ENCODE data around the gene FRMD4A. TPM values are rescaled to one million over a fixed set of nuclear protein-coding genes. Genes with fewer than 3 reads are reported as not detected.

Gene FRMD4A
- total and polyA plus RNA-seq, 2 of the 4 experiments (the other 2 are of a cell fraction): 30.3 to 68.8 TPM

DNA sequence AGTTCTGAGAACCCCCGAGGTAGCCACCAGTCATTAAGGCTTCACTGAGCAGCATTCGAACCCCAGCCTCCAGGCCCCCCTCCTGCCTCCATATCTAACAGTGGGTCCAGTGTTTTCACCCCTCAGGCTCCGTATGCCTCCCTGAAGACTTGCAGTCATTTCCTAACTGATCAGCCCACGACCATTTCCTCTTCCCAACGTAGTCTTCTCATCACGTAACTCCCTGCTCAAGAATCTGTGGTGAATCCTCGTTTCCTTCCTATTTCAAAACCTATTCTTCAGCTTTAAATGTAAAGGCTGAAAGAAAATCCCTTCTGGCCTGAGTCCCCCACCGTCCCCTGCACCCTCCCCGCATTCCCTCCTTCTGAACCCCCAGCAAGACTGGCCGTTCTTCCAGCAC is 21.1 kb downstream of the FRMD4A start:
- Histone ChIP-seq H3K36me3 (ENCODE audit: control insufficient read depth, insufficient read depth, low read length) (no peaks in the 10 kb centered on the region), H4K5ac (ENCODE audit: low read depth, low read length) (no peak overlapping the region), H3K27ac (ENCODE audit: insufficient read depth, low read length) (no peak overlapping the region), H3K27me3 (ENCODE audit: control insufficient read depth, insufficient read depth, low read length) (peaks cover 55% of the 10 kb centered on the region), H3K79me1 (ENCODE audit: low read depth in 1 of 2, low read length in 2 of 2) (no peaks in the 10 kb centered on the region), H3K9me1 (ENCODE audit: insufficient read depth, low read length) (no peaks in the 10 kb centered on the region), H3K9me3 (ENCODE audit: control insufficient read depth, insufficient read depth, low read length) (no peaks in the 10 kb centered on the region; the same call in 1 of the 2 replicates), H3K4me2 (ENCODE audit: low read depth, low read length) (no peak overlapping the region), H2AK9ac (replicated peaks; ENCODE audit: low read depth, low read length, poor library complexity) (no peak overlapping the region), H2BK20ac (ENCODE audit: low read depth, low read length) (no peak overlapping the region), H4K20me1 (ENCODE audit: insufficient read depth, low read length) (no peaks in the 10 kb centered on the region), H3K4me1 (ENCODE audit: control insufficient read depth, insufficient read depth, low read length) (no peaks in the 10 kb centered on the region), H2AK5ac (ENCODE audit: low read depth, low read length) (no peak overlapping the region), H4K91ac (ENCODE audit: insufficient read depth, low read depth, low read length) (no peak overlapping the region), H2BK5ac (ENCODE audit: low read depth, low read length, poor library complexity, severe bottlenecking) (no peak overlapping the region), H4K8ac (ENCODE audit: low read depth in 2 of 2, low read length in 2 of 2) (no peak overlapping the region), H3K14ac (replicated peaks; ENCODE audit: low read depth, low read length) (no peak overlapping the region), H3K56ac (ENCODE audit: extremely low read depth, insufficient read depth, low read length) (no peak overlapping the region), H2BK120ac (ENCODE audit: low read depth, low read length) (no peak overlapping the region), H3K18ac (ENCODE audit: low read depth, low read length) (no peak overlapping the region), H2AFZ (replicated peaks; ENCODE audit: low read length, poor library complexity) (no peak overlapping the region), H3K23ac (ENCODE audit: low read depth, low read length) (no peak overlapping the region), H3K4ac (ENCODE audit: low read depth, low read length) (no peak overlapping the region), H2BK15ac (ENCODE audit: low read depth, low read length) (no peak overlapping the region), H3K9ac (ENCODE audit: low read depth, low read length) (no peak overlapping the region), H3K4me3 (ENCODE audit: insufficient read depth, low read depth, low read length) (no peak overlapping the region)
- no peak for ATAC-seq (ENCODE audit: low read depth)
- TF ChIP-seq MAZ (IDR thresholded peaks at IDR 0.05; ENCODE audit: borderline replicate concordance, low read depth, low read length) (no peak), RCOR1 (IDR thresholded peaks at IDR 0.05; ENCODE audit: insufficient replicate concordance, low read length) (no peak), CHD1 (IDR thresholded peaks at IDR 0.05; ENCODE audit: low read depth, low read length) (no peak), FOS (IDR thresholded peaks at IDR 0.05; ENCODE audit: low read depth, low read length) (no peak), RFX5 (IDR thresholded peaks at IDR 0.05; ENCODE audit: low read depth, low read length) (no peak), SMC3 (IDR thresholded peaks at IDR 0.05; ENCODE audit: low read depth, low read length) (no peak), MAFK (IDR thresholded peaks at IDR 0.05; ENCODE audit: low read depth, low read length) (no peak), ELK1 (IDR thresholded peaks at IDR 0.05; ENCODE audit: borderline replicate concordance, low read depth, low read length) (no peak), CEBPB (IDR thresholded peaks at IDR 0.05; ENCODE audit: low read depth, low read length) (no peak), NFE2L2 (IDR thresholded peaks at IDR 0.05; ENCODE audit: low read depth, low read length) (no peak), POLR2A (IDR thresholded peaks at IDR 0.05; ENCODE audit: low read depth, low read length) (no peak), MXI1 (IDR thresholded peaks at IDR 0.05; ENCODE audit: borderline replicate concordance, low read depth, low read length) (no peak)
- TF ChIP-seq, protein P1, sequence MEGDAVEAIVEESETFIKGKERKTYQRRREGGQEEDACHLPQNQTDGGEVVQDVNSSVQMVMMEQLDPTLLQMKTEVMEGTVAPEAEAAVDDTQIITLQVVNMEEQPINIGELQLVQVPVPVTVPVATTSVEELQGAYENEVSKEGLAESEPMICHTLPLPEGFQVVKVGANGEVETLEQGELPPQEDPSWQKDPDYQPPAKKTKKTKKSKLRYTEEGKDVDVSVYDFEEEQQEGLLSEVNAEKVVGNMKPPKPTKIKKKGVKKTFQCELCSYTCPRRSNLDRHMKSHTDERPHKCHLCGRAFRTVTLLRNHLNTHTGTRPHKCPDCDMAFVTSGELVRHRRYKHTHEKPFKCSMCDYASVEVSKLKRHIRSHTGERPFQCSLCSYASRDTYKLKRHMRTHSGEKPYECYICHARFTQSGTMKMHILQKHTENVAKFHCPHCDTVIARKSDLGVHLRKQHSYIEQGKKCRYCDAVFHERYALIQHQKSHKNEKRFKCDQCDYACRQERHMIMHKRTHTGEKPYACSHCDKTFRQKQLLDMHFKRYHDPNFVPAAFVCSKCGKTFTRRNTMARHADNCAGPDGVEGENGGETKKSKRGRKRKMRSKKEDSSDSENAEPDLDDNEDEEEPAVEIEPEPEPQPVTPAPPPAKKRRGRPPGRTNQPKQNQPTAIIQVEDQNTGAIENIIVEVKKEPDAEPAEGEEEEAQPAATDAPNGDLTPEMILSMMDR (conservative IDR thresholded peaks at IDR 0.05; ENCODE audit: low read depth, low read length): no peak
- no TSS peak for BruUV-seq (replicated peaks)
- ChIA-PET CTCF (no interaction called here), POLR2A (ENCODE audit: unreplicated experiment) (no interaction called here)
- dilution Hi-C loops (cut with HindIII; ENCODE audit: low sequenced_read_pairs, unreplicated experiment) (no loop called here), intact Hi-C loops (cut with micrococcal nuclease) (loop anchor here (10.0 kb wide), 1 partner anchor 165 kb away; no protein-coding TSS in a partner anchor), in situ Hi-C loops (cut with MboI; ENCODE audit: low sequenced_read_pairs) (no loop called here)
- no peak for DNase-seq
- 45% methylated on average over 4 of the region's 10 CpGs; no CpG with 5 or more reads in 1 of the 2 experiments for WGBS, 2 experiments (ENCODE audit: extremely low coverage in 2 of 2, insufficient read length in 1 of 2)

Measured in IMR-90 (cell line).